ENCODE measurements around the gene ZCCHC14. TPM values are rescaled to one million over a fixed set of nuclear protein-coding genes. Genes with fewer than 3 reads are reported as not detected.
"Not testable (repeated sequence)": the region's sequence is repeated elsewhere in the genome, so short reads cannot be mapped to it uniquely, and the experiment has no call there.

Gene ZCCHC14
- total and polyA plus RNA-seq, 4 experiments from 2014 or later: 0.21 to 25.1 (median 11.9) TPM

- peak overlapping the region; percentile 84 to 95 (median 91) for H3K27ac Mint-ChIP-seq
- peak overlapping the region; percentile 75 to 89 (median 80) for H3K4me3 Mint-ChIP-seq
- H3K9me3 ChIP-seq (ENCODE audit: control insufficient read depth in 1 of 2, low read length in 2 of 2): no peaks in the 10 kb centered on the region
- no peak for DNase-seq
- ChIA-PET POLR2A (ENCODE audit: partially characterized antibody) (interaction anchor here (1.4 kb wide), 1 partner anchor 74 kb away, joined by 3 read pairs; the partner anchor contains the start of gene C16orf95), CTCF (ENCODE audit: partially characterized antibody) (no interaction called here)
- no peaks in the 10 kb centered on the region for H3K27me3 ChIP-seq (ENCODE audit: insufficient read depth, low read length)
- peaks cover 42 to 70% (median 56%) of the 10 kb centered on the region in 4 donors for H3K4me1 Mint-ChIP-seq
- H3K36me3 ChIP-seq (ENCODE audit: insufficient read depth, low read length): no peaks in the 10 kb centered on the region
- H3K9me3 Mint-ChIP-seq: no peaks in the 10 kb centered on the region
- H3K4me1 ChIP-seq (ENCODE audit: insufficient read depth, low read length): peaks cover 60% of the 10 kb centered on the region
- peak overlapping the region; percentile 82 for H3K27ac ChIP-seq (ENCODE audit: low read depth, low read length)
- peaks cover 0 to 18% of the 10 kb centered on the region in 2 donors for H3K36me3 Mint-ChIP-seq
- peak overlapping the region in 1 of 2 donors; percentile 59 for H3K4me3 ChIP-seq (ENCODE audit: low read length in 2 of 2)
- H3K27me3 Mint-ChIP-seq: no peaks in the 10 kb centered on the region
- intact Hi-C loops (cut with micrococcal nuclease): loop anchor here (5.0 kb wide), 2 partner anchors 377 to 1062 kb away; partner anchors contain the start of genes KLHDC4 and ZFPM1
These were observed 102.0 kb downstream of the ZCCHC14 start for GRCh38 chr16:87390641-87391323.

DNA sequence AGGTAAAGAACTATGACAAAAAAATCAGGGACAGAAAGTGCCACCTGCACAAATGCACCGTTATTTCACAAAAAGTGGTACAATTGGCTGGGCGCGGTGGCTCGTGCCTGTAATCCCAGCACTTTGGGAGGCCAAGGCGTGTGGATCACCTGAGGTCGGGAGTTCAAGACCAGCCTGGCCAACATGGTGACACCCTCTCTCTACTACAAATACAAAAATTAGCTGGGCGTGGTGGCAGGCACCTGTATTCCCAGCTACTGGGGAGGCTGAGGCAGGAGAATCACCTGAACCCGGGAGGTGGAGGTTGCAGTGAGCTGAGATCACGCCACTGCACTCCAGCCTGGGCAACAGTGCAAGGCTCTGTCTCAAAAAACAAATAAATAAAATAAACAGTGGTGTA is 102.9 kb downstream of the ZCCHC14 start:
- H3K36me3 ChIP-seq (ENCODE audit: insufficient read depth, low read length); DNase-seq; CTCF ChIA-PET (ENCODE audit: partially characterized antibody); H3K9me3 ChIP-seq (ENCODE audit: control insufficient read depth in 1 of 2, low read length in 2 of 2); H3K27me3 ChIP-seq (ENCODE audit: insufficient read depth, low read length); H3K27me3 Mint-ChIP-seq; H3K9me3 Mint-ChIP-seq; H3K4me3 ChIP-seq (ENCODE audit: low read length in 2 of 2): not testable (repeated sequence)
- Histone ChIP-seq H3K27ac (ENCODE audit: low read depth, low read length) (peak overlapping the region; percentile 28), H3K4me1 (ENCODE audit: insufficient read depth, low read length) (peaks cover 55% of the 10 kb centered on the region)
- Mint-ChIP-seq H3K36me3 (peaks cover 0 to 16% of the 10 kb centered on the region in 2 donors), H3K27ac (peak overlapping the region in 5 of 7 donors; percentile 36 to 91 (median 81)), H3K4me3 (peak overlapping the region in 4 of 8 donors; percentile 10 to 25 (median 20)), H3K4me1 (peaks cover 37 to 70% (median 53%) of the 10 kb centered on the region in 4 donors)
- POLR2A ChIA-PET (ENCODE audit: partially characterized antibody): interaction anchor here (1.4 kb wide), 1 partner anchor 73 kb away, joined by 3 read pairs; the partner anchor contains the start of gene C16orf95
- intact Hi-C loops (cut with micrococcal nuclease): loop anchor here (5.0 kb wide), 2 partner anchors 377 to 1062 kb away; partner anchors contain the start of genes KLHDC4 and ZFPM1

GRCh38 chr16:87389245-87389644 is 103.6 kb downstream of the ZCCHC14 start:
- no peaks in the 10 kb centered on the region for H3K27me3 Mint-ChIP-seq
- H3K9me3 Mint-ChIP-seq: no peaks in the 10 kb centered on the region
- no peaks in the 10 kb centered on the region for H3K27me3 ChIP-seq (ENCODE audit: insufficient read depth, low read length)
- no peak for DNase-seq
- H3K4me1 Mint-ChIP-seq: peaks cover 32 to 68% (median 47%) of the 10 kb centered on the region in 4 donors
- H3K4me1 ChIP-seq (ENCODE audit: insufficient read depth, low read length): peaks cover 55% of the 10 kb centered on the region
- ChIA-PET POLR2A (ENCODE audit: partially characterized antibody) (interaction anchor here (0.9 to 3.8 kb wide), 3 partner anchors 10 to 72 kb away, joined by 3 to 40 read pairs (median 3); partner anchors contain the start of gene C16orf95), CTCF (ENCODE audit: partially characterized antibody) (interaction anchor here (1.2 to 2.1 kb wide), 4 partner anchors 67 to 247 kb away, joined by 3 to 8 read pairs (median 7); partner anchors contain the start of gene C16orf95)
- no peak overlapping the region for H3K4me3 ChIP-seq (ENCODE audit: low read length in 2 of 2)
- H3K36me3 ChIP-seq (ENCODE audit: insufficient read depth, low read length): no peaks in the 10 kb centered on the region
- no peaks in the 10 kb centered on the region for H3K9me3 ChIP-seq (ENCODE audit: control insufficient read depth in 1 of 2, low read length in 2 of 2)
- peak overlapping the region; percentile 28 for H3K27ac ChIP-seq (ENCODE audit: low read depth, low read length)
- intact Hi-C loops (cut with micrococcal nuclease): no loop called here
- peak overlapping the region in 6 of 7 donors; percentile 57 to 91 (median 81) for H3K27ac Mint-ChIP-seq
- peak overlapping the region in 2 of 8 donors; percentile 10 to 15 for H3K4me3 Mint-ChIP-seq
- peaks cover 0 to 12% of the 10 kb centered on the region in 2 donors for H3K36me3 Mint-ChIP-seq

DNA sequence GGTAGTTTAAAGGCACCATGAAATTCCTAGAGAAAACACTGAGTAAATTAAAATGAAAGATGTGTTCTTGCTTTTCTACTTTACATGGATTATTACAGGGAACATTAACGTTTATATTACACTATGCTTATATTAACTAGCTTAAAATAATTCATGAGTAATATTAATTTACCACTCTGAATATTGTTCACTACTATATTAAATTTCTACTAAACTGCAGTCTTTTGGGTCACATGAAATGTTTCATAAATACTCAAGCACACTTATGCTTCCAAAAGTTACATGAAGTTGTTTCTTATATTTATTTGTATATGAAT is 104.0 kb downstream of the ZCCHC14 start:
- Mint-ChIP-seq H3K36me3 (peaks cover 0 to 15% of the 10 kb centered on the region in 2 donors), H3K4me1 (peaks cover 27 to 63% (median 45%) of the 10 kb centered on the region in 4 donors)
- intact Hi-C loops (cut with micrococcal nuclease): loop anchor here (1.0 kb wide), 1 partner anchor 105 kb away; the partner anchor contains the start of gene ZCCHC14

GRCh38 chr16:87387942-87388817 is 104.6 kb downstream of the ZCCHC14 start:
- Mint-ChIP-seq H3K27ac (peak overlapping the region; percentile 91 to 98 (median 95)), H3K27me3 (peaks cover 0 to 3% of the 10 kb centered on the region in 2 donors), H3K9me3 (peaks cover 0 to 5% (median 0%) of the 10 kb centered on the region in 8 donors), H3K4me3 (peak overlapping the region; percentile 48 to 83 (median 66)), H3K4me1 (peaks cover 22 to 57% (median 40%) of the 10 kb centered on the region in 4 donors), H3K36me3 (peaks cover 0 to 11% of the 10 kb centered on the region in 2 donors)
- intact Hi-C loops (cut with micrococcal nuclease): loop anchor here (1.0 kb wide), 1 partner anchor 105 kb away; the partner anchor contains the start of gene ZCCHC14
- Histone ChIP-seq H3K27ac (ENCODE audit: low read depth, low read length) (peak overlapping the region; percentile 64), H3K36me3 (ENCODE audit: insufficient read depth, low read length) (no peaks in the 10 kb centered on the region), H3K9me3 (ENCODE audit: control insufficient read depth in 1 of 2, low read length in 2 of 2) (no peaks in the 10 kb centered on the region), H3K4me3 (ENCODE audit: low read length in 2 of 2) (peak overlapping the region in 1 of 2 donors; percentile 9), H3K27me3 (ENCODE audit: insufficient read depth, low read length) (no peaks in the 10 kb centered on the region), H3K4me1 (ENCODE audit: insufficient read depth, low read length) (peaks cover 46% of the 10 kb centered on the region)
- DNase-seq: peak; percentile 89 to 98 (median 92)
- CTCF ChIA-PET (ENCODE audit: partially characterized antibody): interaction anchor here (1.2 to 2.1 kb wide), 5 partner anchors 46 to 248 kb away, joined by 3 to 8 read pairs (median 7); partner anchors contain the start of gene C16orf95
- POLR2A ChIA-PET (ENCODE audit: partially characterized antibody): interaction anchor here (0.7 to 3.8 kb wide), 9 partner anchors 11 to 103 kb away, joined by 3 to 40 read pairs (median 3); partner anchors contain the start of gene C16orf95

More for the DNA sequence above, 104.0 kb downstream of the ZCCHC14 start:
- Histone ChIP-seq H3K27ac (ENCODE audit: low read depth, low read length) (peak overlapping the region; percentile 64), H3K36me3 (ENCODE audit: insufficient read depth, low read length) (no peaks in the 10 kb centered on the region), H3K4me1 (ENCODE audit: insufficient read depth, low read length) (peaks cover 52% of the 10 kb centered on the region), H3K27me3 (ENCODE audit: insufficient read depth, low read length) (no peaks in the 10 kb centered on the region), H3K9me3 (ENCODE audit: control insufficient read depth in 1 of 2, low read length in 2 of 2) (no peaks in the 10 kb centered on the region), H3K4me3 (ENCODE audit: low read length in 2 of 2) (peak overlapping the region in 1 of 2 donors; percentile 9)
- ChIA-PET CTCF (ENCODE audit: partially characterized antibody) (interaction anchor here (1.2 to 2.1 kb wide), 5 partner anchors 47 to 247 kb away, joined by 3 to 8 read pairs (median 7); partner anchors contain the start of gene C16orf95), POLR2A (ENCODE audit: partially characterized antibody) (interaction anchor here (0.9 to 3.8 kb wide), 8 partner anchors 10 to 102 kb away, joined by 3 to 40 read pairs (median 3); partner anchors contain the start of gene C16orf95)
- Mint-ChIP-seq H3K27me3 (peaks cover 0 to 3% of the 10 kb centered on the region in 2 donors), H3K4me3 (peak overlapping the region; percentile 48 to 83 (median 66)), H3K9me3 (peaks cover 0 to 4% (median 0%) of the 10 kb centered on the region in 8 donors), H3K27ac (peak overlapping the region; percentile 91 to 98 (median 95))
- DNase-seq: no peak

- Mint-ChIP-seq H3K4me3 (peak overlapping the region; percentile 35 to 94 (median 62)), H3K27ac (peak overlapping the region in 5 of 7 donors; percentile 61 to 100 (median 77)), H3K4me1 (peaks cover 37 to 75% (median 56%) of the 10 kb centered on the region in 4 donors), H3K36me3 (peaks cover 4 to 14% of the 10 kb centered on the region in 2 donors)
- not testable (repeated sequence) for H3K27me3 Mint-ChIP-seq; H3K27me3 ChIP-seq (ENCODE audit: insufficient read depth, low read length); DNase-seq; H3K9me3 Mint-ChIP-seq; H3K36me3 ChIP-seq (ENCODE audit: insufficient read depth, low read length); H3K9me3 ChIP-seq (ENCODE audit: control insufficient read depth in 1 of 2, low read length in 2 of 2)
- peak overlapping the region in 1 of 2 donors; percentile 78 for H3K4me3 ChIP-seq (ENCODE audit: low read length in 2 of 2)
- intact Hi-C loops (cut with micrococcal nuclease): loop anchor here (5.0 kb wide), 1 partner anchor 38 kb away; no protein-coding TSS in a partner anchor
- ChIA-PET CTCF (ENCODE audit: partially characterized antibody) (interaction anchor here (2.9 kb wide), 1 partner anchor 9 kb away, joined by 42 read pairs; no protein-coding TSS in a partner anchor), POLR2A (ENCODE audit: partially characterized antibody) (interaction anchor here (1.2 to 3.6 kb wide), 4 partner anchors 9 to 384 kb away, joined by 3 to 105 read pairs (median 26); partner anchors contain the start of genes C16orf95 and MAP1LC3B)
- H3K4me1 ChIP-seq (ENCODE audit: insufficient read depth, low read length): peaks cover 62% of the 10 kb centered on the region
- peak overlapping the region; percentile 63 for H3K27ac ChIP-seq (ENCODE audit: low read depth, low read length)
These were observed 108.0 kb downstream of the ZCCHC14 start for GRCh38 chr16:87384875-87385167.
